HCT116 (cell line): ENCODE data around the gene S1PR2. TPM values are rescaled to one million over a fixed set of nuclear protein-coding genes. Genes with fewer than 3 reads are reported as not detected.

Experiments
- ATAC-seq: fragments of 200-7000 bp; cut with Tn5 transposase; 2 replicates; pipeline ENCODE4 v1.9.1; 2020; ENCODE audit warnings: mild to moderate bottlenecking, moderate library complexity
- BruUV-seq: library from RNA; stranded (reverse); fragments of 400-500 nt; replicated peaks from 2 replicates; lab custom pipeline; 2021; lab: Mats Ljungman, UMichigan
- CTCF ChIA-PET: fragments of 300-600 bp; sonication (Branson Sonifier 250); formaldehyde crosslinking; loops from one replicate; lab custom pipeline; 2021; ENCODE audit warnings: antibody characterized with exemption; lab: Charles Lee
- POLR2A ChIA-PET: fragments of 300-600, 350-600 bp; sonication (Branson Sonifier 250); formaldehyde crosslinking; loops from one replicate; lab custom pipeline; 2021; ENCODE audit warnings: antibody characterized with exemption; lab: Charles Lee
- RAD21 ChIA-PET, 2 experiments: fragments of 300-600 bp; sonication (Branson Sonifier 250); formaldehyde crosslinking; loops; one replicate each; lab custom pipeline; 2023; ENCODE audit warnings: low total read pairs in 2 of 2; ENCODE audit not compliant: uncharacterized antibody in 2 of 2, unreplicated experiment in 2 of 2, low non-redundant PET in 1 of 2; lab: Charles Lee
- DNase-seq: peaks from one replicate; pipeline ENCODE4 v3.0.0-alpha.2; 2010; ENCODE audit warnings: low read depth, low spot score
- H2AFZ ChIP-seq: fragments of 200-600 bp; shearing (Covaris generic), sonication (generic); 2 replicates; pipeline ENCODE4 v1.6.1; 2017; ENCODE audit warnings: low read depth, mixed run types, mixed read lengths, antibody characterized with exemption, low read length; ENCODE audit not compliant: poor library complexity, severe bottlenecking
- H3K27ac ChIP-seq: 2 replicates; pipeline ENCODE4 v1.5.1; 2012; ENCODE audit warnings: low read depth, low read length
- H3K27me3 ChIP-seq: fragments of 200-600 bp; sonication (generic); 2 replicates; pipeline ENCODE4 v1.6.1; 2016; ENCODE audit warnings: mixed run types, low read length, mixed read lengths; ENCODE audit not compliant: insufficient read depth
- H3K36me3 ChIP-seq, 2 experiments: fragments of 200-500 bp in 1 of 2; fragments of 200-600 bp in 1 of 2; sonication (Bioruptor generic) in 1 of 2; sonication (generic) in 1 of 2; 2 replicates each; pipeline versions ENCODE4 v1.5.1 to v1.6.1; 2014 to 2016; ENCODE audit warnings: low read length in 2 of 2, inconsistent platforms in 1 of 2, mixed read lengths in 1 of 2, mixed run types in 1 of 2; ENCODE audit not compliant: insufficient read depth in 2 of 2, control insufficient read depth in 1 of 2
- H3K4me1 ChIP-seq, 2 experiments: fragments of 200-600 bp in 1 of 2; sonication (generic) in 1 of 2; 2 replicates each; pipeline versions ENCODE4 v1.5.1 to v1.6.1; 2012 to 2017; ENCODE audit warnings: low read length in 2 of 2, inconsistent platforms in 1 of 2, mild to moderate bottlenecking in 1 of 2, mixed read lengths in 1 of 2, mixed run types in 1 of 2, moderate library complexity in 1 of 2; ENCODE audit not compliant: insufficient read depth in 2 of 2, control insufficient read depth in 1 of 2
- H3K4me2 ChIP-seq: fragments of 200-600 bp; sonication (generic); 2 replicates; pipeline ENCODE4 v1.6.1; 2017; ENCODE audit warnings: mixed run types, low read length, mixed read lengths
- H3K4me3 ChIP-seq, 2 experiments: fragments of 200-600 bp in 1 of 2; sonication (generic) in 1 of 2; replicated peaks in 1 of 2; 2 replicates each; pipeline ENCODE4 v1.5.1; 2011 to 2016; ENCODE audit warnings: low read length in 2 of 2, control low read depth in 1 of 2, low read depth in 1 of 2, mild to moderate bottlenecking in 1 of 2, mixed read lengths in 1 of 2, mixed run types in 1 of 2
- H3K79me2 ChIP-seq: fragments of 200-600 bp; sonication (generic); 2 replicates; pipeline ENCODE4 v1.6.1; 2017; ENCODE audit warnings: mild to moderate bottlenecking, mixed run types, low read length, moderate library complexity, mixed read lengths; ENCODE audit not compliant: insufficient read depth
- H3K9ac ChIP-seq: fragments of 200-600 bp; sonication (generic); 2 replicates; pipeline ENCODE4 v1.6.1; 2016; ENCODE audit warnings: low read length, mixed read lengths
- H3K9me2 ChIP-seq: fragments of 200-600 bp; sonication (generic), shearing (Covaris generic); 2 replicates; pipeline ENCODE4 v1.6.1; 2017; ENCODE audit warnings: mixed run types, mild to moderate bottlenecking, moderate library complexity; ENCODE audit not compliant: insufficient read depth
- H3K9me3 ChIP-seq, 2 experiments: fragments of 200-500 bp in 1 of 2; fragments of 200-600 bp in 1 of 2; sonication (Bioruptor generic) in 1 of 2; sonication (generic) in 1 of 2; 2 replicates each; pipeline ENCODE4 v1.6.1; 2014 to 2017; ENCODE audit warnings: low read length in 2 of 2, mixed read lengths in 2 of 2, inconsistent platforms in 1 of 2, low read depth in 1 of 2, mild to moderate bottlenecking in 1 of 2, mixed run types in 1 of 2, moderate library complexity in 1 of 2; ENCODE audit not compliant: control insufficient read depth in 1 of 2, insufficient read depth in 1 of 2
- H4K20me1 ChIP-seq: fragments of 200-600 bp; sonication (generic), shearing (Covaris generic); 2 replicates; pipeline ENCODE4 v1.6.1; 2017; ENCODE audit warnings: mixed run types, mild to moderate bottlenecking, moderate library complexity; ENCODE audit not compliant: insufficient read depth
- ATF3 ChIP-seq: IDR thresholded peaks from 2 replicates; pipeline ENCODE4 v1.6.1; 2012
- CBX3 ChIP-seq: IDR thresholded peaks from 2 replicates; pipeline ENCODE4 v1.6.1; 2012; ENCODE audit warnings: low read depth
- CEBPB ChIP-seq: IDR thresholded peaks from 2 replicates; pipeline ENCODE4 v1.6.1; 2012; ENCODE audit warnings: low read depth
- ELF1 ChIP-seq: IDR thresholded peaks from 2 replicates; pipeline ENCODE4 v1.6.1; 2012; ENCODE audit warnings: low read depth, borderline replicate concordance
- EZH2 ChIP-seq: fragments of 200-600 bp; sonication (generic); IDR thresholded peaks from 2 replicates; pipeline ENCODE4 v1.6.1; 2017; ENCODE audit warnings: antibody characterized with exemption, mixed run types
- EZH2phosphoT487 ChIP-seq: fragments of 200-600 bp; IDR thresholded peaks from 2 replicates; pipeline ENCODE4 v1.6.1; 2018; ENCODE audit warnings: antibody characterized with exemption, borderline replicate concordance
- FOSL1 ChIP-seq: IDR thresholded peaks from 2 replicates; pipeline ENCODE4 v1.6.1; 2012; ENCODE audit warnings: low read depth
- POLR2A ChIP-seq: IDR thresholded peaks from 2 replicates; pipeline ENCODE4 v1.7.0; 2011; ENCODE audit warnings: borderline replicate concordance; ENCODE audit not compliant: insufficient read depth, insufficient read length; ENCODE audit errors: extremely low read depth
- POLR2AphosphoS5 ChIP-seq: IDR thresholded peaks from 2 replicates; pipeline ENCODE4 v1.6.1; 2011; ENCODE audit warnings: mild to moderate bottlenecking, low read depth, low read length, moderate library complexity
- RAD21 ChIP-seq: IDR thresholded peaks from 2 replicates; pipeline ENCODE4 v1.6.1; 2012; ENCODE audit warnings: low read depth, mild to moderate bottlenecking
- SIN3A ChIP-seq: IDR thresholded peaks from 2 replicates; pipeline ENCODE4 v1.6.1; 2012; ENCODE audit warnings: low read depth
- SP1 ChIP-seq: IDR thresholded peaks from 2 replicates; pipeline ENCODE4 v1.6.1; 2012; ENCODE audit warnings: low read depth
- SRF ChIP-seq: IDR thresholded peaks from 2 replicates; pipeline ENCODE4 v1.6.1; 2012; ENCODE audit warnings: low read depth
- TCF7L2 ChIP-seq: IDR thresholded peaks from 2 replicates; pipeline ENCODE4 v1.7.0; 2011; ENCODE audit warnings: borderline replicate concordance, inconsistent platforms; ENCODE audit not compliant: insufficient read depth, insufficient read length; ENCODE audit errors: extremely low read depth
- YY1 ChIP-seq: IDR thresholded peaks from 2 replicates; pipeline ENCODE4 v1.6.1; 2011; ENCODE audit warnings: low read length, low read depth, moderate library complexity, mild to moderate bottlenecking; ENCODE audit not compliant: insufficient replicate concordance; ENCODE audit errors: extremely low read depth
- ZBTB33 ChIP-seq: IDR thresholded peaks from 2 replicates; pipeline ENCODE4 v1.6.1; 2011; ENCODE audit warnings: mild to moderate bottlenecking, low read length, moderate library complexity; ENCODE audit not compliant: insufficient replicate concordance; ENCODE audit errors: extremely low read depth
- ZFX ChIP-seq: fragments of 450-650 bp; IDR thresholded peaks from 2 replicates; pipeline ENCODE4 v1.6.1; 2017
- intact Hi-C: fragments of 100-400 bp; cut with micrococcal nuclease; formaldehyde crosslinking; loops from 2 replicates; pipeline ENCODE4 v1.10.0; 2022
- total RNA-seq: library from RNA; stranded (reverse); gene quantifications from one replicate; pipeline ENCODE4 v1.2.1, GENCODE V29; 2021; ENCODE audit not compliant: unreplicated experiment
- TF ChIP-seq, protein P1 (sequence below), 3 experiments: fragments of 200-600 bp in 1 of 3; sonication (generic) in 1 of 3; IDR thresholded peaks in 2 of 3; conservative IDR thresholded peaks in 1 of 3; 2 replicates each; pipeline ENCODE4 v1.5.1; 2012 to 2017; ENCODE audit warnings: low read depth in 2 of 3, low read length in 2 of 3, antibody characterized with exemption in 1 of 3, borderline replicate concordance in 1 of 3, control low read depth in 1 of 3, mild to moderate bottlenecking in 1 of 3, mixed read lengths in 1 of 3, mixed run types in 1 of 3, moderate library complexity in 1 of 3; ENCODE audit not compliant: insufficient read depth in 1 of 3

The S1PR2 gene
- total RNA-seq, 1 experiment from 2014 or later, result 6.1 TPM

DNA sequence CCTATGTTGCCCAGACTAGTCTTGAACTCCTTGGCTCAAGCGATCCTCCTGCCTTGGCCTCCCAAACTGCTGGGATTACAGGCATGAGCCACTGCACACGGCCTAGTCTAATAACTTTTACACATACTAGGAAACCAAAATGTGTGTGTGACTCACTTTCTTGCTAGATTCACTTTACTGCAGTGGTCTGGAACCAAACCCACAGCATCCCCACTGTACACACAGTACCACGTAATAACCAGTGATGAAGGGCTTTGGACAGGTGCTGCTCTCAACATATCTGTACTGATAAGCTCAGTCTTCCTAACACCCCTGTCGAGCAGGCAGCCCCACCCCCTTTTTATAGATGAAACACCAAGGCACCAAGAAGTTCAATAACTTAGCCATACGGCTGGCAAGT, 41.5 kb downstream of the S1PR2 start:
- no peak for DNase-seq
- intact Hi-C loops, result no loop called here
- ATAC-seq, result no peak
- CTCF ChIA-PET, result no interaction called here
- no peak overlapping the region for H3K4me3 ChIP-seq
- no peak for TF ChIP-seq SIN3A
- TF ChIP-seq EZH2, result no peak
- TF ChIP-seq ZBTB33, result no peak
- TF ChIP-seq TCF7L2, result no peak
- TF ChIP-seq EZH2phosphoT487, result no peak
- TF ChIP-seq FOSL1, result no peak
- no peak for TF ChIP-seq ZFX
- TF ChIP-seq, protein P1, sequence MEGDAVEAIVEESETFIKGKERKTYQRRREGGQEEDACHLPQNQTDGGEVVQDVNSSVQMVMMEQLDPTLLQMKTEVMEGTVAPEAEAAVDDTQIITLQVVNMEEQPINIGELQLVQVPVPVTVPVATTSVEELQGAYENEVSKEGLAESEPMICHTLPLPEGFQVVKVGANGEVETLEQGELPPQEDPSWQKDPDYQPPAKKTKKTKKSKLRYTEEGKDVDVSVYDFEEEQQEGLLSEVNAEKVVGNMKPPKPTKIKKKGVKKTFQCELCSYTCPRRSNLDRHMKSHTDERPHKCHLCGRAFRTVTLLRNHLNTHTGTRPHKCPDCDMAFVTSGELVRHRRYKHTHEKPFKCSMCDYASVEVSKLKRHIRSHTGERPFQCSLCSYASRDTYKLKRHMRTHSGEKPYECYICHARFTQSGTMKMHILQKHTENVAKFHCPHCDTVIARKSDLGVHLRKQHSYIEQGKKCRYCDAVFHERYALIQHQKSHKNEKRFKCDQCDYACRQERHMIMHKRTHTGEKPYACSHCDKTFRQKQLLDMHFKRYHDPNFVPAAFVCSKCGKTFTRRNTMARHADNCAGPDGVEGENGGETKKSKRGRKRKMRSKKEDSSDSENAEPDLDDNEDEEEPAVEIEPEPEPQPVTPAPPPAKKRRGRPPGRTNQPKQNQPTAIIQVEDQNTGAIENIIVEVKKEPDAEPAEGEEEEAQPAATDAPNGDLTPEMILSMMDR (IDR thresholded peaks at IDR 0.05 in 2 of 3, conservative IDR thresholded peaks at IDR 0.05 in 1 of 3; ENCODE audit: borderline replicate concordance in 1 of 3, insufficient read depth in 1 of 3, low read depth in 2 of 3, low read length in 2 of 3), result no peak
- no peak for TF ChIP-seq CEBPB
- no peak for TF ChIP-seq SRF
- no peak for TF ChIP-seq POLR2AphosphoS5
- TF ChIP-seq POLR2A, result no peak
- no peak for TF ChIP-seq YY1
- no peak for TF ChIP-seq CBX3
- no peak for TF ChIP-seq ATF3
- no peak for TF ChIP-seq ELF1
- TF ChIP-seq RAD21, result no peak
- no peak for TF ChIP-seq SP1
- no peak overlapping the region for H3K4me2 ChIP-seq
- H3K27ac ChIP-seq, result no peak overlapping the region
- H2AFZ ChIP-seq, result no peak overlapping the region
- H3K9me3 ChIP-seq, result no peaks in the 10 kb centered on the region
- H3K9ac ChIP-seq, result no peak overlapping the region
- no TSS peak for BruUV-seq
- peaks cover 12 to 32% of the 10 kb centered on the region in 2 experiments; a peak in 3 of 4 replicates for H3K36me3 ChIP-seq
- H3K9me2 ChIP-seq, result no peaks in the 10 kb centered on the region
- H4K20me1 ChIP-seq, result peaks cover 23% of the 10 kb centered on the region; the same call in 1 of the 2 replicates
- RAD21 ChIA-PET, result interaction anchor here in 1 of 2 experiments (0.7 kb wide), 1 partner anchor 199 kb away, joined by 3 read pairs; no protein-coding TSS in a partner anchor
- H3K27me3 ChIP-seq, result no peaks in the 10 kb centered on the region
- peaks cover 6 to 9% of the 10 kb centered on the region in 2 experiments; a peak in 2 of 4 replicates for H3K4me1 ChIP-seq
- peaks cover 98% of the 10 kb centered on the region for H3K79me2 ChIP-seq
- POLR2A ChIA-PET, result no interaction called here
